Gastrocnemius medialis (tissue), 4 donors: Measurements from ENCODE around the gene TAC4. TPM values are rescaled to one million over a fixed set of nuclear protein-coding genes. Genes with fewer than 3 reads are reported as not detected.

ENCODE experiments used
- ATAC-seq, 2 donors: fragments of 150-250 bp; one replicate each; pipeline ENCODE4 v1.9.1; 2016
- DNase-seq, 2 donors: peaks; one replicate each; pipeline ENCODE4 v3.0.0-alpha.2; 2019
- H3K27ac ChIP-seq, 4 donors: fragments of 200-600 bp; sonication (generic); 1 replicate in 1 of 4; 2 replicates in 3 of 4; pipeline ENCODE4 v1.5.1; 2016 to 2018; ENCODE audit warnings: mild to moderate bottlenecking in 2 of 4, moderate library complexity in 1 of 4
- H3K27me3 ChIP-seq, 3 donors: fragments of 200-600 bp; sonication (generic) in 2 of 3; 1 replicate in 1 of 3; 2 replicates in 2 of 3; pipeline versions ENCODE4 v1.5.1 to v1.6.0; 2016 to 2019; ENCODE audit warnings: mild to moderate bottlenecking in 1 of 3, moderate library complexity in 1 of 3
- H3K36me3 ChIP-seq, 2 donors: fragments of 200-600 bp; sonication (generic) in 1 of 2; one replicate each; pipeline ENCODE4 v1.5.1; 2017 to 2018
- H3K4me1 ChIP-seq, 2 donors: fragments of 200-600 bp; sonication (generic) in 1 of 2; one replicate each; pipeline ENCODE4 v1.5.1; 2016 to 2017; ENCODE audit warnings: mild to moderate bottlenecking in 2 of 2
- H3K4me3 ChIP-seq, 4 donors: fragments of 200-600 bp; sonication (generic) in 3 of 4; 1 replicate in 1 of 4; 2 replicates in 3 of 4; pipeline ENCODE4 v1.5.1; 2016 to 2019; ENCODE audit warnings: mild to moderate bottlenecking in 2 of 4
- H3K9me3 ChIP-seq, 3 donors: fragments of 200-600 bp; sonication (generic) in 2 of 3; 1 replicate in 1 of 3; 2 replicates in 2 of 3; pipeline ENCODE4 v1.5.1; 2016 to 2019
- POLR2A ChIP-seq, 2 donors: fragments of 450-650 bp; IDR thresholded peaks; one replicate each; pipeline ENCODE4 v1.6.1; 2017; ENCODE audit warnings: antibody characterized with exemption in 2 of 2, mild to moderate bottlenecking in 2 of 2, moderate library complexity in 2 of 2
- in situ Hi-C, 4 donors: fragments of 200-750 bp; cut with MboI; loops; one replicate each; pipeline versions ENCODE4 v1.15.0 to v1.8.0; 2017; ENCODE audit warnings: low sequenced_read_pairs in 4 of 4
- intact Hi-C: fragments of 100-400 bp; cut with DNase I; formaldehyde crosslinking; loops from one replicate; pipeline ENCODE4 v1.15.1; 2023; ENCODE audit warnings: low total_unique reads
- total RNA-seq, 4 donors: library from RNA; depleted of rRNA; stranded (reverse); fragments of >200 nt; gene quantifications; one replicate each; pipeline versions ENCODE4 v1.1.0 to v1.2.3, GENCODE V29; 2016
- TF ChIP-seq, protein P1 (sequence below), 5 experiments: fragments of 450-650 bp in 3 of 5; fragments of 200-600 bp in 2 of 5; sonication (generic) in 2 of 5; IDR thresholded peaks in 4 of 5; conservative IDR thresholded peaks in 1 of 5; 1 replicate in 4 of 5; 2 replicates in 1 of 5; pipeline ENCODE4 v1.5.1; 2016 to 2019; ENCODE audit warnings: antibody characterized with exemption in 5 of 5, mild to moderate bottlenecking in 3 of 5, moderate library complexity in 3 of 5

The TAC4 gene
- total RNA-seq, 4 donors from 2014 or later, result not detected

DNA sequence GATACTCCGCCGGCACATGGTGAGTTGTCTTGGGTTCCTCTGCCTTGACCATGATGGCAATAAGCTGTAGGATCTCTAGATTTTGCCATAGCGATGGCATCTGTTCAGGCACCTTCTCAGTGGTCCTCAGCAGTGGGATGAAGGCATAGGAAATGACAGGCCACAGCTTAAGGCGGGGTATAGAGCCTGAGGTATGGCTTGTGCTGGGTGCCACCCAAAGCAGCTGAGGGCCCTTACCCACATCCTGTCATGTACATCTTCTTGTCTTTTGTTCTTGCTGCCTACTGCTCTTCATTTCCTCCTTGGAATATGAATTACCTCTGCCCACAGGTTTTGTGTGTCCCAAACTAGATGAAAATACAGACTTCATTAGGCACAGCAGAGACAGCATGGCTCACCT, 29.9 kb downstream of the TAC4 start:
- no peak for DNase-seq
- intact Hi-C loops, result no loop called here
- no peak overlapping the region for H3K4me3 ChIP-seq
- H3K36me3 ChIP-seq, result peaks cover 4 to 61% of the 10 kb centered on the region in 2 donors
- peaks cover 20 to 36% of the 10 kb centered on the region in 2 donors for H3K4me1 ChIP-seq
- in situ Hi-C loops, result no loop called here
- no peak overlapping the region for H3K27ac ChIP-seq
- H3K27me3 ChIP-seq, result no peaks in the 10 kb centered on the region
- ATAC-seq, result no peak
- TF ChIP-seq POLR2A (IDR thresholded peaks at IDR 0.05), result no peak
- TF ChIP-seq, protein P1, sequence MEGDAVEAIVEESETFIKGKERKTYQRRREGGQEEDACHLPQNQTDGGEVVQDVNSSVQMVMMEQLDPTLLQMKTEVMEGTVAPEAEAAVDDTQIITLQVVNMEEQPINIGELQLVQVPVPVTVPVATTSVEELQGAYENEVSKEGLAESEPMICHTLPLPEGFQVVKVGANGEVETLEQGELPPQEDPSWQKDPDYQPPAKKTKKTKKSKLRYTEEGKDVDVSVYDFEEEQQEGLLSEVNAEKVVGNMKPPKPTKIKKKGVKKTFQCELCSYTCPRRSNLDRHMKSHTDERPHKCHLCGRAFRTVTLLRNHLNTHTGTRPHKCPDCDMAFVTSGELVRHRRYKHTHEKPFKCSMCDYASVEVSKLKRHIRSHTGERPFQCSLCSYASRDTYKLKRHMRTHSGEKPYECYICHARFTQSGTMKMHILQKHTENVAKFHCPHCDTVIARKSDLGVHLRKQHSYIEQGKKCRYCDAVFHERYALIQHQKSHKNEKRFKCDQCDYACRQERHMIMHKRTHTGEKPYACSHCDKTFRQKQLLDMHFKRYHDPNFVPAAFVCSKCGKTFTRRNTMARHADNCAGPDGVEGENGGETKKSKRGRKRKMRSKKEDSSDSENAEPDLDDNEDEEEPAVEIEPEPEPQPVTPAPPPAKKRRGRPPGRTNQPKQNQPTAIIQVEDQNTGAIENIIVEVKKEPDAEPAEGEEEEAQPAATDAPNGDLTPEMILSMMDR (IDR thresholded peaks at IDR 0.05 in 4 of 5, conservative IDR thresholded peaks at IDR 0.05 in 1 of 5), result no peak
- no peaks in the 10 kb centered on the region for H3K9me3 ChIP-seq

DNA sequence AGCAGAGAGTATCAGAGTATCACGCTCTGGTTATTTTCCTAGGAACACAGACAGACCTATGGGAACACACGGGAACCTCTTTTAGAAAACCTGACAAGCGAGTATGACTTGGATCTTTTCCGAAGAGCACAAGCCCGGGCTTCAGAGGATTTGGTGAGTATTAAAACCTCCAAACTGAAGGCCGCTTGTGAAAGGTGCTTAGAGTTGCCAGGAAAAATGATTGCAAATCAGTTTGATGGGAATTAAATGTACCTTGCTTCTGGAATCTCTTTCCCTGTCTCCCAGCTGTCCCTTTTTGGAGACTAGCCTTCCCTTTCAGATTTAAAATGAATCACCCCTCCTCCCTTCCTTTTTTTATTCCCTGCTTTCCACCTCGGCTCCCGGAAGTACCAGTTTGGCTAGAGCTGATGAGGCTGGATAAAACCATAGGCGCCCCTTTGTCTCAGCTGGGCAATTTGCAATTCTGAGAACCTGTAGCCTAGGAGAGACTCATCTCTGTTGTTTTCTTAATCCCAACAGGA, 32.0 kb downstream of the TAC4 start:
- Histone ChIP-seq H3K9me3 (no peaks in the 10 kb centered on the region), H3K27ac (peak overlapping the region; percentile 7 to 69 (median 57)), H3K4me3 (no peak overlapping the region), H3K36me3 (peaks cover 4 to 60% of the 10 kb centered on the region in 2 donors), H3K27me3 (no peaks in the 10 kb centered on the region), H3K4me1 (peaks cover 20 to 31% of the 10 kb centered on the region in 2 donors)
- TF ChIP-seq, protein P1 (IDR thresholded peaks at IDR 0.05 in 4 of 5, conservative IDR thresholded peaks at IDR 0.05 in 1 of 5), result no peak
- no peak for TF ChIP-seq POLR2A (IDR thresholded peaks at IDR 0.05)
- ATAC-seq (peak; percentile 60 to 75), DNase-seq (no peak)
- in situ Hi-C loops (no loop called here), intact Hi-C loops (no loop called here)

DNA sequence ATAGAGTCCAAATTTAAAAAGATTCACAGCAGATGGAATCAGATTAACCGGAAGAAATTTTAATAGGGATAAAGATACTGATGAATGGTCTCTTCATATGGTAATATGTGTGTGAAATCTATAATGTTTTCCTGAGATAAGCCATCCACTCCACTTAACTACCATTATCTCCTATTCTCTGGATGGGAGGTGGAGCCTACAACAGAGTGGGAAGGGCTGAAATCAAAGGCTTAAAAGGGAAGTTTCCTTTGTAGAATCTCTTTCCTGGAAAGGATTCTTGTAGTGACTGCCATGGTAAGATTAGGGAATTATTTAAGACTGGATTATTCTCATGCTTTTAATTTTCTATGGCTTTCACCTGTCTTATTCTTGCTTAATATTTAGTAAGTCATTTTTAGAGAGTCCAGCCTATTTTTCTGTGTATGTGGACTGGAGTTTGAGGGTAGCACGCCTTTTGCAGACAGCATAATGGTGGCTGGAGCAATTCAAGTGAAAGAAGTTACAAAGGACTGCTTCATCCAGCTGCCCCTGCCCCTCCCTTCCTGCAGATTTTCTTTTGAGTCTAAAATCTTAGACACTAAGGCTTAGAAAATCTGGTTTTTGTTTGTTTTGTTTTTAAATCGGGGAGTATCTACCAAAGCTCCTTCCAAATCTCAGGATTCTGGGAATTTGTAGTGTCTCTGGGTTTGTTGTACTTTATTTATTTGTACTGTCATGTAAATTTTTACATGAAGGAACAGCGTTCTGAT, 32.9 kb downstream of the TAC4 start:
- no peak for DNase-seq
- TF ChIP-seq, protein P1 (IDR thresholded peaks at IDR 0.05 in 4 of 5, conservative IDR thresholded peaks at IDR 0.05 in 1 of 5), result no peak
- TF ChIP-seq POLR2A (IDR thresholded peaks at IDR 0.05), result no peak
- in situ Hi-C loops, result no loop called here
- no peaks in the 10 kb centered on the region for H3K9me3 ChIP-seq
- peaks cover 20 to 31% of the 10 kb centered on the region in 2 donors for H3K4me1 ChIP-seq
- intact Hi-C loops, result no loop called here
- H3K27me3 ChIP-seq, result no peaks in the 10 kb centered on the region
- ATAC-seq, result no peak
- peak overlapping the region; percentile 7 to 69 (median 57) for H3K27ac ChIP-seq
- no peak overlapping the region for H3K4me3 ChIP-seq
- H3K36me3 ChIP-seq, result peaks cover 4 to 67% of the 10 kb centered on the region in 2 donors

DNA sequence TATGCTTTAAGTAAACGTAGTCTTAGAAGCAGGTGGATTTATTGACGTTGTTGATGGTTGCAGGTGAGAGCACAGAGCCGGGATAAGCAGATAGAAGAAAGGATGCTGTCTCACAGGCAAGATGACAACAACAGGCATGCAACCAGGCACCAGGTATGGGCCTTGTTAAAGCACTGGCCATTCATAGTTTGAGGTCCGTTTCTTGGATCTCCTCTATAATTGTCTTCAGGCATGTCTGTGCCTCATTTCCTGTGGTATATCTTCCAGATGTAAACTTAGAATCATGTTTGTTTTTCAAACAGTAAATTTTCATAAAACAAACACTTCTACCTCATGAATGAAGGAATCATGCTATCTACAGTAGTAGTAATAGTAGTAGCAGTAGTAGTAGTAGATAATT, 38.8 kb downstream of the TAC4 start:
- DNase-seq (no peak), ATAC-seq (no peak)
- H3K36me3 ChIP-seq, result peaks cover 0 to 67% of the 10 kb centered on the region in 2 donors
- H3K27ac ChIP-seq, result no peak overlapping the region
- H3K4me1 ChIP-seq, result peaks cover 0 to 3% of the 10 kb centered on the region in 2 donors
- no peak for TF ChIP-seq POLR2A (IDR thresholded peaks at IDR 0.05)
- H3K27me3 ChIP-seq, result no peaks in the 10 kb centered on the region
- intact Hi-C loops, result no loop called here
- in situ Hi-C loops, result no loop called here
- H3K4me3 ChIP-seq, result no peak overlapping the region
- no peaks in the 10 kb centered on the region for H3K9me3 ChIP-seq

DNA sequence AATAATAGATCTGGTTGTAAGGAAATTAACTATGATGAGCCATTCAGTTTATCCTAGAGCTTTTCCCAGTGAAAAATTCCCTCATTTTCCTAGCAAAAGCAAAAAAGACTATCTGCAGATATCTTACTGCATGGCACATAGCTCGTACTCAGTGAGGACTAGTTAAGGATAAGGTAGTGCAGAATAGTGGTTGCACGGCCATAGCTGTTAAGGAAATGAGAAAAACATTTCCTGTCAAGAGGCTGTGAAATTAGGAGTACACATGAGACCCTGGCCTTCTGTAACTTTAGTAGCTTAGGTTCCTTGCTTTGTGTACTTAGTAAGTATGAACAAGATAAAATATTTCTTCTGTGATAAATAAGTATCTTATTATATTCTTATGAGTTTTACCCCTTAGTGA, 49.1 kb downstream of the TAC4 start:
- intact Hi-C loops, result no loop called here
- Histone ChIP-seq H3K36me3 (peaks cover 0 to 62% of the 10 kb centered on the region in 2 donors), H3K4me1 (peaks cover 3 to 9% of the 10 kb centered on the region in 2 donors)

More for the DNA sequence above, 49.1 kb downstream of the TAC4 start:
- ATAC-seq, result no peak
- no peaks in the 10 kb centered on the region for H3K9me3 ChIP-seq
- DNase-seq, result no peak
- no peaks in the 10 kb centered on the region for H3K27me3 ChIP-seq
- no peak for TF ChIP-seq POLR2A (IDR thresholded peaks at IDR 0.05)
- peak overlapping the region; percentile 14 to 60 (median 53) for H3K27ac ChIP-seq
- H3K4me3 ChIP-seq, result no peak overlapping the region
- in situ Hi-C loops, result loop anchor here in 1 of 4 donors (25.0 kb wide), 1 partner anchor 914 kb away; the partner anchor contains the start of genes ANKRD40 and LUC7L3
